ENCODE measurements around the gene LDLRAD3. TPM values are rescaled to one million over a fixed set of nuclear protein-coding genes. Genes with fewer than 3 reads are reported as not detected.

LDLRAD3 gene
- total RNA-seq, 1 donor from 2014 or later: 58.8 TPM

- no peak for DNase-seq
These were observed 269.6 kb downstream of the LDLRAD3 start for GRCh38 chr11:36213393-36213840.

GRCh38 chr11:36214480-36214879, 270.6 kb downstream of the LDLRAD3 start:
- no peak for DNase-seq

- DNase-seq: no peak
These were observed 271.3 kb downstream of the LDLRAD3 start for GRCh38 chr11:36214976-36215692.

- DNase-seq: no peak
These were observed 271.8 kb downstream of the LDLRAD3 start for GRCh38 chr11:36215693-36216060.

- DNase-seq: no peak
These were observed 272.3 kb downstream of the LDLRAD3 start for GRCh38 chr11:36216061-36216615.

GRCh38 chr11:36218283-36218921, 274.5 kb downstream of the LDLRAD3 start:
- DNase-seq: no peak

- DNase-seq: no peak
These were observed 276.1 kb downstream of the LDLRAD3 start for GRCh38 chr11:36219996-36220395.

GRCh38 chr11:36222831-36223635, 279.2 kb downstream of the LDLRAD3 start:
- DNase-seq: no peak

- no peak for DNase-seq
These were observed 280.5 kb downstream of the LDLRAD3 start for GRCh38 chr11:36224209-36224882.

- no peak for DNase-seq
These were observed 283.2 kb downstream of the LDLRAD3 start for GRCh38 chr11:36227044-36227443.

GRCh38 chr11:36228689-36229088, 284.8 kb downstream of the LDLRAD3 start:
- no peak for DNase-seq

- DNase-seq: no peak
These were observed 285.3 kb downstream of the LDLRAD3 start for GRCh38 chr11:36229091-36229705.

- DNase-seq: no peak
These were observed 287.2 kb downstream of the LDLRAD3 start for GRCh38 chr11:36230779-36231699.

- DNase-seq: no peak
These were observed 289.3 kb downstream of the LDLRAD3 start for GRCh38 chr11:36233204-36233603.

GRCh38 chr11:36234825-36235224, 291.0 kb downstream of the LDLRAD3 start:
- no peak for DNase-seq

GRCh38 chr11:36235750-36236149, 291.9 kb downstream of the LDLRAD3 start:
- DNase-seq: no peak

GRCh38 chr11:36237391-36237790, 293.5 kb downstream of the LDLRAD3 start:
- DNase-seq: no peak

GRCh38 chr11:36238036-36238631, 294.3 kb downstream of the LDLRAD3 start:
- no peak for DNase-seq

GRCh38 chr11:36238881-36239280, 295.0 kb downstream of the LDLRAD3 start:
- DNase-seq: no peak

- DNase-seq: peak; percentile 22
These were observed 295.8 kb downstream of the LDLRAD3 start for GRCh38 chr11:36239636-36240035.
